GM18507 (cell line): ENCODE data around the gene JAK2.
"Not testable (repeated sequence)": the region's sequence is repeated elsewhere in the genome, so short reads cannot be mapped to it uniquely, and the experiment has no call there.

Source experiments
- DNase-seq: peaks from one replicate; pipeline ENCODE4 v3.0.0; 2011; ENCODE audit warnings: low read depth; ENCODE audit not compliant: insufficient read length; ENCODE audit errors: extremely low spot score
- FAIRE-seq: peaks from 2 replicates; lab custom pipeline; 2011; peaks lifted over from hg19 to GRCh38; lab: Jason Lieb, UNC

Gene JAK2

DNA sequence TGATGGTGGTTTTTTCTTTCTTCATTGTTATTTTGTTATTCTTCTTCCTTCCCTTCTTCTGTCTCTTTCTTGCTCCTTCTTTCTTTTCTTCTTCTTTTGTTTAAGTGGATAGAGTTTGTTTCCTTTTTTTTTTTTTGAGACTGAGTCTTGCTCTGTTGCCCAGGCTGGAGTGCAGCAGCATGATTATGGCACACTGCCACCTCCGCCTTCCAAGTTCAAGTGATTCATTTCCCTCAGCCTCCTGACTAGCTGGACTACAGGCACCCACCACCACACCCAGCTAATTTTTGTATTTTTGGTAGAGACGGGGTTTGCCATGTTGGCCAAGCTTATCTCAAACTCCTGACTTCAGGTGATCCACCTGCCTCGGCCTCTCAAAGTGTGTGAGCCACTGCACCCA is 40.3 kb downstream of the JAK2 start:
- no peak for FAIRE-seq
- DNase-seq: no peak

DNA sequence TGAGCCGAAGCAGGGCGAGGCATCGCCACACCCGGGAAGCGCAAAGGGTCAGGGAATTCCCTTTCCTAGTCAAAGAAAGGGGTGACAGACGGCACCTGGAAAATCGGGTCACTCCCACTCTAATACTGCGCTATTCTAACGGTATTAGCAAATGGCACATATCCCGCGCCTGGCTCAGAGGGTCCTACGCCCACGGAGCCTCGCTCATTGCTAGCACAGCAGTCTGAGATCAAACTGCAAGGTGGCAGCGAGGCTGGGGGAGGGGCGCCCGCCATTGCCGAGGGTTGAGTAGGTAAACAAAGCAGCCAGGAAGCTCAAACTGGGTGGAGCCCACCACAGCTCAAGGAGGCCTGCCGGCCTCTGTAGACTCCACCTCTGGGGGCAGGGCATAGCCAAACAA is 46.9 kb downstream of the JAK2 start:
- DNase-seq, FAIRE-seq: not testable (repeated sequence)

DNA sequence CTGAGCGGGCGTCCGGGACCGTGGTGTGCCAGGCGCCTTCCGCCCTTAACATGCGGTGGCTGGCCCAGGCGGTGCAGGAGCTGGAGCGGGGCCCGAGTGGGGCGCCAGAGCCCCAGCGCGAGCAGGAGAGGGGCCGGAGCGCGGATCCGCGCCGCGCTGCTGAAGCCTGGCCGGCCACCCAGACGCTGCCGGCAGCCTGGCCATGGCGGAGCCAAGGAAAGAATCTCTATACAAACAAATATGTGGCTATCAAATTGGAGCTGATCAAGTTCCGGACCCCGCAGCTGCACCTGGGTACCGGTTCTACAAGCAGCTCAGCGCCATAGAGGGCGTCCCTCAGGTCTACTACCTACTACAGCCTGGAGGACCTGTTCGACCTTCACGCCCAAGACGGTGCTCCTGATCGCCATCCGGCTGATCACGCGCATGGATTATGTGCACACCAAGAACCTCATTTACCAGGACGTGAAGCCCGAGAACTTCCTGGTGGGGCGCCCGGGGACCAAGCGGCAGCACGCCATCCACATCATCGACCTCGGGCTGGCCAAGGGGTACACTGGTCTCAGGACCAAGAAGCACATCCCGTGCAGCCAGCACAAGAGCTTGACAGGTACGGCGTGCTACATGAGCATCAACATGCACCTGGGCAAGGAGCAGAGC is 55.8 kb downstream of the JAK2 start:
- FAIRE-seq (no peak), DNase-seq (no peak)

DNA sequence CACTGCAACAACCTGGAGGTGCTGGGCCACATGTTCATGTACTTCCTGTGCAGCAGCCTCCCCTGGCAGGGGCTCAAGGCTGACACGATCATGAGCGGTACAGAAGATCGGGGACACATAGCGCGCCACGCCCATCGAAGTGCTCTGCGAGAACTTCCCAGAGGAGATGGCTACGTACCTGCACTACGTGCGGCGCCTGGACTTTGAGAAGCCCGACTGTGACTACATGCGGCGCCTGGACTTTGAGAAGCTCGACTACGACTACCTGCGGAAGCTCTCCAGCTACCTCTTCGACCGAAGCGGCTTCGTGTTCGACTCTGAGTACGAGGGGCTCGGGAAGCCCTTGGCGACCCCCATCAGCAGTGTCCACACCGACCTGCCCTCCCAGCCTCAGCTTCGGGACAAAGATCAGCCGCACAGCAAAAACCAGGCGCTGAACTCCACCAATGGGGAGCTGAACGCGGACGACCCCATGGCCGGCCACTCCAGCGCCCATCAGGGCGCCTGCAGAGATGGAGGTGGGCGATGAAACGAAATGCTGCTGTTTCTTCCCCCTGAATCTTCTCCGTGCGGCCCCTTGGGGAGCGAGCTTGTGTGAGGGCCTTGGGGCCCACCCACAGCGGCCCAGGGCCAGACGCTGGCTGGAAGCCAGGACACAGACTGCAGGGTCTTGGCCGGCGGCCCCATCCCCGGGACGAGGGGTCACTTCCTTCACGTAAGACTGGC is 56.5 kb downstream of the JAK2 start:
- FAIRE-seq (no peak), DNase-seq (no peak)

DNA sequence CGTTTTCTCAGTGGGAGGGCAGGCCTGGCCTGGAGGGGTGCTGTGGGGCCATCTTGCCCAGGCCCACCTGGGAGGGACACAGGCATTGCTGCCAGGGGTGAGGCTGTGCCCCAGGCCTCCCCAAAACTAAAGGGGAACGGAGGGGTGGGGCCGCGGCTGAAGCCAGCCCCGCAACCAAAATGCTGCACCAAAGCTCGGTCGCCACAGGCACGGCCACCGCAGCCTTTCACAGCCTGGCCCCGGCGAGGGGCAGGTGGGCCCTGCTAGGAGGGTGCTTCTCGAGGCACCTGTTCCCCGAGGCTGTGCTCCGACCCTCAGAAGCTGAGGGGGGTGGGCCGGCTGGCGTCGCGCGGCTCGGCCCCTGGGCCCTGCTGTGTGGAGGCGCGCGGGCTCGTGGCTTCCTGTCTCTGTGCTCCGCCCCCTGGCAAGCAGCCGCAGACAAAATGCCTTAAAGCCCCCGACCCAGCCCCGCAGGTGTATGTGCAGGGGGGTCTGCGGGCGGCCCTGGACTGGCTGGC is 57.6 kb downstream of the JAK2 start:
- FAIRE-seq: no peak
- DNase-seq: no peak

DNA sequence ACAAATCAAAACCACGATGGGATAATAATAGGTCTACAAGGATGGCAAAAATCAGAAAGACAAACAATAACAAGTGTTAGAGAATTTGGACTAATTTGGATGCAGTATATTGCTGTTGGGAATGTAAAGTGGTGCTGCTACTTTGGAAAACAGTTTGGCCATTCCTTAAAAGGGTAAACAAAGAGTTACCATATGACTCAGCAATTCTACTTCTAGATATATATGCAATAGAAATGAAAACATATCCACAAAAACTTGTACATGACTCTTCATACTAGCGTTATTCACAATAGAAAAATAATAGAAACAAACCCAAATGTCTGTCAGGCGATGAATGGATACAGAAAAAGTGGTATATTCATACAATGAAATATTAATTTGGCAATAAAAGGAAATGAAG is 58.3 kb downstream of the JAK2 start:
- FAIRE-seq (no peak), DNase-seq (no peak)

DNA sequence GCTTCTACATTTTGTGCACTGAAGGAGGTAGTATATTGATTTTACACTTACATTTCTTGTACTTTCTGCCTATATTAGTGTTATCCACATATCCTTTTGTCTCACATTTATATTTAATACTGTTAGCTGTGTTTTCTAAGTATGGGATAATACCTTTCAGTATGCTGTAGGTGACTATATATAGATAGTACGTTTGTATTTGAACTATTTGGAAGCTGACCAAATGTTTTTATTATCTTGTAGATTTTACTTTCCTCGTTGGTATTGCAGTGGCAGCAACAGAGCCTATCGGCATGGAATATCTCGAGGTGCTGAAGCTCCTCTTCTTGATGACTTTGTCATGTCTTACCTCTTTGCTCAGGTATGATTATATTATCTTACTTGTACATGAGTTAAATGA is 59.1 kb downstream of the JAK2 start:
- FAIRE-seq (no peak), DNase-seq (no peak)

DNA sequence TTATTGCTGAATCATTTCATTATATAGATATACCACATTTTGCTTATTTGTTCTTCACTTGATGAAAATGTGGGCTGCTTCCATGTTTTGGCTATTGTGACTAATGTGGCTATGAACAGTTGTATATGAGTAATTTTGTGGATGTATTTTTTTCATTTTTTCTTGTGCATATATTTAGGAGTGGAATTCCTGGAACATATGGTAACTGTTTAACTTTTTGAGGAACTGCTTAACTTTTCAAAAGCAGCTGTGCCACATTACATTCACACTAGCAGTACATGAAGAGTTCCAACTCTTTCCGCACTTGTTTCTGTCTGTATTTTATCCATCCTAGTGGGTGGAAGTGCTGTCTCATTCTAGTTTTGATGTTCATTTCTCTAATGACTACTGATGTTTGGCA is 67.8 kb downstream of the JAK2 start:
- FAIRE-seq: no peak
- no peak for DNase-seq

DNA sequence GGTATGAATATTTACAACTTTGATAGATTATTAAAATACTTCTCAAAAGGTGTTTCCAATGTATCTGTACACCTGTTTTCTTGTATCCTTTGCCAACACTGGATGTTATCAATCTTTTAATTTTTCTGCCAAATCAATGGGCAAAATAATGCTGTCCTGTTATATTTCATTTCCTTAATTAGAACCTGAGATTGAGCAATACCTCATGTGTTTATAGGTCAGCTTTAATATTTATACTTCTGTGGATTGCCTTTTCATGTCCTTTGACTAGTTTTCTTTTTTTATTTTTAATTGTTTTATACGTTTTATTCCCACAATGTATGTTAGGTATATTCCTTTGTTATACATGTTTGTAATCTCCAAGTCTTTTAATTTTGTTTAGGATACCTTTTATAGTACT is 77.6 kb downstream of the JAK2 start:
- FAIRE-seq (no peak), DNase-seq (no peak)

DNA sequence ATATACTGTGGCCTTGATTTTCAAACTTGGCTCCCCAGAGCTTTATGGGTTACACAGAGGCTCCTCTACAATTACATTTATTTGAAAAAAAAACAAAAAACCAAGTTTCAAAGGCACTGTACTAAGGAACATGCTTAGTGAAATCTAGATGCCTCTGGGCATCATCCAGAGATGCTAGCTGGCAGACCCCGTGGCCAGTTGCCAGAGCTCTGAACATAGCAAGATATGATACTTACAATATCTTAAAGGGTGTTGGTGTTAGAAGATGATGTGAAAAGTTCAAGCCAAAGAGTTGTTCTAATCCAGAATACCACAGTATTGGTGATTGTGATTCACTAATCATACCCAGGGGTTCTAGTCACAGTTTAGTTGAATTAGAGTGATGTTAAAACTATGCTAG is 87.8 kb downstream of the JAK2 start:
- DNase-seq: no peak
- no peak for FAIRE-seq

DNA sequence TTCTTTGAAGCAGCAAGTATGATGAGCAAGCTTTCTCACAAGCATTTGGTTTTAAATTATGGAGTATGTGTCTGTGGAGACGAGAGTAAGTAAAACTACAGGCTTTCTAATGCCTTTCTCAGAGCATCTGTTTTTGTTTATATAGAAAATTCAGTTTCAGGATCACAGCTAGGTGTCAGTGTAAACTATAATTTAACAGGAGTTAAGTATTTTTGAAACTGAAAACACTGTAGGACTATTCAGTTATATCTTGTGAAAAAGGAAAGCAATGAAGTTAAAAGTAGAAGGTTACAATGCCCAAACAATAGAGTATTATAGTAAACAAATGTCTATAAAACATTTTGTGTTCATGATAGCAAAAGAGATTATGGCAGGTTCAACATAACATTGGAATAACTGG is 88.6 kb downstream of the JAK2 start:
- peak; percentile 67 for FAIRE-seq
- no peak for DNase-seq

DNA sequence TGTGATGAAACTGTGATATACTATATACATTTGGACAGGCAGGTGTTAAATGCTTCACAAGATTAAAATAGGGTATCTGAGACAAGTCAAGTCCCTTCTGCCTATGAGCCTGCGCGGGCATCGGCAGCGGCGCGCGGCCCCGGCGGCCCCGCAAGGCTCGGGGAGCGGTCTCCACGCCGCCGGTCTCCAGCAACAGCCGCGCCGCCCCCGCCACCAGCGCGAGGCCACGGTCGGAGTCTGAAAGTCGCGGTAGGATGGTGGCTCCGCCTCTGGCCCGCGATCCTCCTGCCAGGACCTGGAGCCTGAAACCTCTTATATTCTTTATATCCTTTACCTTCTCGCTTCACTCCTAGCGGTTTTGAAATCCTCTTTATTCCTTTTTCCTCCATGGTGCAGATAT is 100.9 kb downstream of the JAK2 start:
- no peak for FAIRE-seq
- no peak for DNase-seq

DNA sequence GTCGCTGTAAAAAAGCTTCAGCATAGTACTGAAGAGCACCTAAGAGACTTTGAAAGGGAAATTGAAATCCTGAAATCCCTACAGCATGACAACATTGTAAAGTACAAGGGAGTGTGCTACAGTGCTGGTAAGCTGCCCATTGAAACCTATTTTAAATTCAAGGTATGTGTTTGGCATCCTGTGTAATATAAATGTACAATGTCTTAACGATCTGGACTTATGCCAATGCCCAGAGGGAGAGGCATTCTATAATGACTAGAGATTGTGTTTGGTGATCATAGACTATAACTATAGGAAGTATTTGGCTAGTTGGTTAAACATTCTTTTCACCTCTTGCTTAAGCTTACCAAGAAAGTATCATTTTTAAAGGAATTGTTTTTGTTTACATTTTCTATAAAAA is 104.7 kb downstream of the JAK2 start:
- no peak for DNase-seq
- FAIRE-seq: no peak

DNA sequence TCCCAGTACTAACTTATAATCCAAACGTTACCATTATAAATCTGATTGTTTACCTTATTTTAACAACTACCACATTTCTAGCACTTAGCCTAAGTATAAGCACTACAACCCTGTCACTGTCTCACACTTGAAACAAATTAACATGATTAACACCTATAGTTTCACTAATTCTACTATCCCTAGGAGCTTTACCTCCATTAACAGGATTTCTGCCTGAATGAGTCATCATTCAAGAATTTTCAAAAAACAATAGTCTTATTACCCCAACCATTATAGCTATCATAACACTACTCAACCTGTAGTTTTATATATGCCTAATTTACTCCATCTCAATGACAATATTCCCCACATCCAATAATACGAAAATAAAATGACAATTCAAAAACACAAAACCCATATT is 110.7 kb downstream of the JAK2 start:
- DNase-seq: no peak
- no peak for FAIRE-seq

DNA sequence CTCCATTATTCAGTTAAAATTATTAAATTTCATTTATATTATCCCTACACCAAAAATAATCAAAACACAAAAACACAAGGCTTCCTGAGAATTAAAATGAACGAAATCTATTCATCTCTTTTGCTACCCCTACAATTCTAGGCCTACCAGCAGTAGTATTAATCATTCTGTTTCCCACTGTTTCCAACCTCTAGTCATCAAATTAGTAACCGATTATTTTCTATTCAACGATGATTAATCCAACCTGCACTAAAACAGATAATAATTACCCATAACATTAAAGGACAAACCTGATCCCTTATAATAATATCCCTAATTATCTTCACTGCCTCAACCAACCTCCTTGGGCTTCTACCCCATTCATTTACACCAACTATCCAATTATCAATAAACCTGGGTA is 114.4 kb downstream of the JAK2 start:
- no peak for DNase-seq
- no peak for FAIRE-seq

DNA sequence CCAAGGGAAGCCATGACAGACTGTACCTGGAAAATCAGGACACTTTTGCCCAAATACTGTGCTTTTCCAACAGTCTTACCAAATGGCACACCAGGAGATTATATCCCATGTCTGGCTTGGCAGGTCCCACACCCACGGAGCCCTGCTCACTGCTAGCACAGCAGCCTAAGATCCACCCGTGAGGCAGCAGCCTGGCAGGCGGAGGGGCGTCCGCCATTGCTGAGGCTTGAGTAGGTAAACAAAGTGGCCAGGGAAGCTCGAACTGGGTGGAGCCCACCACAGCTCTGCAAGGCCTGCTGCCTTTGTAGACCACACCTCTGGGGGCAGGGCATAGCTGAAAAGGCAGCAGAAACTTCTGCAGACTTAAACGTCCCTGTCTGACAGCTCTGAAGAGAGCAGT is 116.1 kb downstream of the JAK2 start:
- FAIRE-seq, DNase-seq: not testable (repeated sequence)

DNA sequence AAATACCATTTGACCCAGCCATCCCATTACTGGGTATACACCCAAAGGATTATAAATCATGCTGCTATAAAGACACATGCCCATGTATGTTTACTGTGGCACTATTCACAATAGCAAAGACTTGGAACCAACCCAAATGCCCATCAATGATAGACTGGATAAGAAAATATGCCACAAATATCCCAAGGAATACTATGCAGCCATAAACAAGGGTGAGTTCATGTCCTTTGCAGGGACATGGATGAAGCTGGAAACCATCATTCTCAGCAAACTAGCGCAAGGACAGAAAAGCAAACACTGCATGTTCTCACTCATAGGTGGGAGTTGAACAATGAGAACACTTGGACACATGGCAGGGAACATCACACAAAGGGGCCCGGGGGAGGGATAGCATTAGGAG is 121.4 kb downstream of the JAK2 start:
- not testable (repeated sequence) for DNase-seq, FAIRE-seq

DNA sequence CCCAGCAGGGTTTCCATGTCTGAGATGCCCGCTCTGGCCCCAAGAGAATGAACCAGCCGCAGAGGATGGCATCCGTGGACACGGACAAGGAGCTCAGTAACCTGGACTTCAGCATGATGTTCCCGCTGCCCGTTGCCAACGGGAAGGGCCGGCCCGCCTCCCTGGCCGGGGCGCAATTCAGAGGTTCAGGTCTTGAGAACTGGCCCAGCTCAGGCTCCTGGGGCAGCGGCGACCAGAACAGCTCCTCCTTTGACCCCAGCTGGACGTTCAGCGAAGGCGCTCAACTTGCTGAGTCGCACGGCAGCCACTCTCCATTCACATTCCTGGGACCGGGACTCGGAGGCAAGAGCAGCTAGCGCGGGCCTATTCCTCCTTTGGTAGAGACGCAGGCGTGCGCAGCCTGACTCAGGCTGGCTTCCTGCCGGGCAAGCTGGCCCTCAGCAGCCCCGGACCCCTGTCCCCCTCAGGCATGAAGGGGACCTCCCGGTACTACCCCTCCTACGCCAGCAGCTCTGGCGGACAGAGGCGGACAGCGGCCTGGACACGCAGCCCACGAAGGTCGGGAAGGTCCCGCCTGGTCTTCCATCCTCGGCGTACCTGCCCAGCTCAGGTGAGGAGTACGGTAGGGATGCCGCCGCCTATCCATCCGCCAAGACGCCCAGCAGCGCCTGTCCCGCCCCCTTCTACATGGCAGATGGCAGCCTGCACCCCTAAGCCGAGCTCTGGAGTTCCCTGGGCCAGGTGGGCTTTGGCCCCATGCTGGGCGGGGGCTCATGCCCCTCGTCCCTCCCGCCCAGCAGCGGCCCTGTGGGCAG is 126.0 kb downstream of the JAK2 start:
- no peak for FAIRE-seq
- no peak for DNase-seq

DNA sequence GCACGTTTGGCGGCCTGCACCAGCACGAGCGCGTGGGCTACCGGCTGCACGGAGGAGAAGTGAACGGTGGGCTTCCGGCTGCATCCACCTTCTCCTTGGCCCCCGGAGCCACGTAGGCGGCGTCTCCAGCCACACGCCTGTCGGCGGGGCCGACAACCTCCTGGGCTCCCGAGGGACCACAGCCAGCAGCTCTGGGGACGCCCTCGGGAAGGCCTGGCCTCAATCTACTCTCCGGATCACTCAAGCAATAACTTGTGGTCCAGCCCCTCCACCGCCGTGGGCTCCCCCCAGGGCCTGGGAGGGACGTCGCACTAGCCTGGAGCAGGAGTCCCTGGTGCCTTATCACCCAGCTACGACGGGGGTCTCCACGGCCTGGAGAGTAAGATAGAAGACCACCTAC is 126.6 kb downstream of the JAK2 start:
- FAIRE-seq (no peak), DNase-seq (no peak)

DNA sequence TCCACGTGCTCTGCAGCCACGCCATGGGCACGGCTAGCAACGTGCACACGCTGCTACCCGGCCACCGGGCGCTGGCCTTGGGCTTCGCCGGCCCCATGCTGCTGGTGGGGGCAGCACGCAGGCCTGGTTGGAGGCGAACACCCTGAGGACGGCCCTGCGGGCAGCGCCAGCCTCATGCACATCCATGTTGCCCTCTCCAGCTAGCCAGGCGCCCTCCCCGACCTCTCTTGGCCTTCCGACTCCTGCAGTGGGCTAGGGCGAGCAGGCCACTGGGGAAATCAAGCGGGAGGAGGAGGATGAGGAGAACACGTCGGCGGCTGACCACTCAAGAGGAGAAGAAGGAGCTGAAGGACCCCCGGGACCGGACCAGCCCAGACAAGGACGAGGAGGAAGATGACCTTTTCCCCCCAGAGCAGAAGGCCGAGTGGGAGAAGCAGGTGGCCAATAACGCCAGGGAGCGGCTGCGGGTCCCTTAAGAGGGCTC is 127.1 kb downstream of the JAK2 start:
- no peak for DNase-seq
- no peak for FAIRE-seq
